HG02759 (cell line): ENCODE results near the gene GREM2.

ENCODE experiments used
- ATAC-seq: cut with Tn5 transposase; IDR thresholded peaks from one replicate; pipeline ENCODE4 v1.9.1; 2021; ENCODE audit warnings: mild to moderate bottlenecking, moderate library complexity; ENCODE audit not compliant: unreplicated experiment

Gene GREM2

GRCh38 chr1:240562779-240563178, 49.2 kb downstream of the GREM2 start:
- ATAC-seq, result no peak

GRCh38 chr1:240562111-240562590, 49.8 kb downstream of the GREM2 start:
- ATAC-seq, result no peak

- ATAC-seq, result no peak
Measured at GRCh38 chr1:240559781-240560180, 52.2 kb downstream of the GREM2 start.

- ATAC-seq, result no peak
Measured at GRCh38 chr1:240555524-240555923, 56.4 kb downstream of the GREM2 start.

- ATAC-seq, result no peak
Measured at GRCh38 chr1:240553351-240553750, 58.6 kb downstream of the GREM2 start.

- no peak for ATAC-seq
Measured at GRCh38 chr1:240539769-240540414, 72.1 kb downstream of the GREM2 start.

- no peak for ATAC-seq
Measured at GRCh38 chr1:240538776-240539430, 73.1 kb downstream of the GREM2 start.

GRCh38 chr1:240533154-240533780, 78.7 kb downstream of the GREM2 start:
- no peak for ATAC-seq

GRCh38 chr1:240528591-240528990, 83.4 kb downstream of the GREM2 start:
- no peak for ATAC-seq

GRCh38 chr1:240527086-240527485, 84.9 kb downstream of the GREM2 start:
- ATAC-seq, result no peak

- ATAC-seq, result no peak
Measured at GRCh38 chr1:240526312-240526711, 85.6 kb downstream of the GREM2 start.

GRCh38 chr1:240524356-240525069, 87.4 kb downstream of the GREM2 start:
- ATAC-seq, result no peak

- ATAC-seq, result no peak
Measured at GRCh38 chr1:240522122-240522822, 89.7 kb downstream of the GREM2 start.

- ATAC-seq, result no peak
Measured at GRCh38 chr1:240517891-240518290, 94.1 kb downstream of the GREM2 start.

- ATAC-seq, result no peak
Measured at GRCh38 chr1:240516069-240516468, 95.9 kb downstream of the GREM2 start.

- ATAC-seq, result no peak
Measured at GRCh38 chr1:240515505-240515904, 96.5 kb downstream of the GREM2 start.

GRCh38 chr1:240511789-240512188, 100.2 kb downstream of the GREM2 start:
- no peak for ATAC-seq

- ATAC-seq, result no peak
Measured at GRCh38 chr1:240508950-240509349, 103.0 kb downstream of the GREM2 start.

GRCh38 chr1:240508201-240508600, 103.8 kb downstream of the GREM2 start:
- ATAC-seq, result no peak

- ATAC-seq, result no peak
Measured at GRCh38 chr1:240506176-240506575, 105.8 kb downstream of the GREM2 start.

GRCh38 chr1:240503558-240503957, 108.4 kb downstream of the GREM2 start:
- no peak for ATAC-seq
